ENCODE data around the gene BUD23. TPM values are rescaled to one million over a fixed set of nuclear protein-coding genes. Genes with fewer than 3 reads are reported as not detected.

Gene BUD23
- total RNA-seq, 1 donor from 2014 or later, result 56.7 TPM

DNA sequence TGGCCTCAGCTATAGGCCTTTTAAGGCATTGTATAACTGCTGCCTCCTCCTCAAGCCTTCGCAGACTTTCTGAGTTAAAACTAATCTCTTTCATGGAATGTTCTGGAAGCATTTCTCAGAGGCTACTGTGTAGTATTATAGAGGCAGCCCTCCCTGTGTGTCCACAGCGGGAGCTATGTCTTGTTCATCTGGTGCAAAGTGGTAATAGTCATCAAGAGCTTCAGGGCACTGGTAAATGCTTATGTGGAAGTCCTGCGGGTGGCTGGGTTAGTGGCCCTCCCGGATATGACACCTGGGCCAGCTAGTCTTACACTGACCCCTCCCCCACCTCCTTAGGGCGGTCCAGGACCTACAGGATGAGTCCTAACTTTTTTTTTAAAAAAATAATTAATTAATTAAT lies 57.4 kb downstream of the BUD23 start:
- no peak for DNase-seq (ENCODE audit: extremely low spot score, unreplicated experiment)
- TF ChIP-seq, protein P1, sequence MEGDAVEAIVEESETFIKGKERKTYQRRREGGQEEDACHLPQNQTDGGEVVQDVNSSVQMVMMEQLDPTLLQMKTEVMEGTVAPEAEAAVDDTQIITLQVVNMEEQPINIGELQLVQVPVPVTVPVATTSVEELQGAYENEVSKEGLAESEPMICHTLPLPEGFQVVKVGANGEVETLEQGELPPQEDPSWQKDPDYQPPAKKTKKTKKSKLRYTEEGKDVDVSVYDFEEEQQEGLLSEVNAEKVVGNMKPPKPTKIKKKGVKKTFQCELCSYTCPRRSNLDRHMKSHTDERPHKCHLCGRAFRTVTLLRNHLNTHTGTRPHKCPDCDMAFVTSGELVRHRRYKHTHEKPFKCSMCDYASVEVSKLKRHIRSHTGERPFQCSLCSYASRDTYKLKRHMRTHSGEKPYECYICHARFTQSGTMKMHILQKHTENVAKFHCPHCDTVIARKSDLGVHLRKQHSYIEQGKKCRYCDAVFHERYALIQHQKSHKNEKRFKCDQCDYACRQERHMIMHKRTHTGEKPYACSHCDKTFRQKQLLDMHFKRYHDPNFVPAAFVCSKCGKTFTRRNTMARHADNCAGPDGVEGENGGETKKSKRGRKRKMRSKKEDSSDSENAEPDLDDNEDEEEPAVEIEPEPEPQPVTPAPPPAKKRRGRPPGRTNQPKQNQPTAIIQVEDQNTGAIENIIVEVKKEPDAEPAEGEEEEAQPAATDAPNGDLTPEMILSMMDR (IDR thresholded peaks at IDR 0.05), result no peak
- peaks cover 3% of the 10 kb centered on the region for H3K36me3 Mint-ChIP-seq (ENCODE audit: unreplicated experiment)
- H3K9me3 Mint-ChIP-seq (ENCODE audit: unreplicated experiment), result no peaks in the 10 kb centered on the region
- peaks cover 31% of the 10 kb centered on the region for H3K4me1 Mint-ChIP-seq (ENCODE audit: unreplicated experiment)
- H3K27ac Mint-ChIP-seq (ENCODE audit: unreplicated experiment), result peak overlapping the region; percentile 38
- no peaks in the 10 kb centered on the region for H3K27me3 Mint-ChIP-seq (ENCODE audit: unreplicated experiment)
- no peak overlapping the region for H3K4me3 Mint-ChIP-seq (ENCODE audit: unreplicated experiment)

DNA sequence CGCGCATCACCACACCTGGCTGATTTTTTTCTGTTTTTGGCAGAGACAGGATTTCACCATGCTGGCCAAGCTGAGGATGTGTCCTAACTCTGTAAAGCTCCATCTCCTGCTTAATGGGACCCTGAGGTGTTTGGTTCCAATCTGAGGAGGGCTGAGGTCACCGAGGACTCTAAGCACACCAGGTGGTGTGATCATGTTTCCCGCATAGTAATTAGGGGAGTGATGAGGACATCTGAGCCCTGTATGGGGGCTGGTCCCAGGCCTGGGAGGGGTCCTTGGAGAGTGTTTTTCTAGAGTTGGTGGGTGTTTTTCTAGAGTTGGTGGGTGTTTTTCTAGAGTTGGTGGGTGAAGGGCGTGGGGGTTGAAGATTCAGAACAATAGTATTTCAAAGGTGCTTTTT lies 58.2 kb downstream of the BUD23 start:
- Mint-ChIP-seq H3K4me3 (ENCODE audit: unreplicated experiment) (no peak overlapping the region), H3K27ac (ENCODE audit: unreplicated experiment) (no peak overlapping the region), H3K27me3 (ENCODE audit: unreplicated experiment) (no peaks in the 10 kb centered on the region), H3K9me3 (ENCODE audit: unreplicated experiment) (no peaks in the 10 kb centered on the region), H3K4me1 (ENCODE audit: unreplicated experiment) (peaks cover 31% of the 10 kb centered on the region), H3K36me3 (ENCODE audit: unreplicated experiment) (no peaks in the 10 kb centered on the region)
- DNase-seq (ENCODE audit: extremely low spot score, unreplicated experiment), result no peak
- TF ChIP-seq, protein P1 (IDR thresholded peaks at IDR 0.05), result no peak

DNA sequence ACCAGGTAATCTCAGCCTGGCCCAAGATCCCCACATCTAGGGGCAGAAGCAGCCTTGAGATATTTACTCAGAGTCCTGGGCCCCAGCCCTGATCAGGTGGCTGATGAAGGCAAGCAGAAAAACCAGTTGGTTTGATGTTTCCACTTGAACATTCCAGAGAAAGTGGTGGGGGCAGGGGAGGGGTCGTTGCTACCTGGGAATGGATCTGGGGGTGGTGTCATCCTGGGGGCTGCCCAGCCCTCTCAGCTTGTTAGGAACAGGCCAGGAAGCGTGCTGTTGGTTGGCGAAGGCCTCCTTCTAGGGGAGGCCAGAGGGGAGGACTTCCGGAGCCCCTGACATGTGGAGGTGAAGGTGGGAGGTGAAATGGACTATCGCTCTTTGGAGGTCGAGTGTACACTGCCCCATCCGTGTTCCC lies 58.9 kb downstream of the BUD23 start:
- DNase-seq (ENCODE audit: extremely low spot score, unreplicated experiment), result no peak
- no peaks in the 10 kb centered on the region for H3K9me3 Mint-ChIP-seq (ENCODE audit: unreplicated experiment)
- TF ChIP-seq, protein P1 (IDR thresholded peaks at IDR 0.05), result no peak
- no peaks in the 10 kb centered on the region for H3K36me3 Mint-ChIP-seq (ENCODE audit: unreplicated experiment)
- H3K27me3 Mint-ChIP-seq (ENCODE audit: unreplicated experiment), result no peaks in the 10 kb centered on the region
- peaks cover 28% of the 10 kb centered on the region for H3K4me1 Mint-ChIP-seq (ENCODE audit: unreplicated experiment)
- H3K4me3 Mint-ChIP-seq (ENCODE audit: unreplicated experiment), result no peak overlapping the region
- peak overlapping the region; percentile 31 for H3K27ac Mint-ChIP-seq (ENCODE audit: unreplicated experiment)

- H3K27me3 Mint-ChIP-seq (ENCODE audit: unreplicated experiment), result no peaks in the 10 kb centered on the region
- H3K27ac Mint-ChIP-seq (ENCODE audit: unreplicated experiment), result peak overlapping the region; percentile 57
- DNase-seq (ENCODE audit: extremely low spot score, unreplicated experiment), result peak; percentile 90
- TF ChIP-seq, protein P1 (IDR thresholded peaks at IDR 0.05), result no peak
- no peaks in the 10 kb centered on the region for H3K9me3 Mint-ChIP-seq (ENCODE audit: unreplicated experiment)
- H3K4me1 Mint-ChIP-seq (ENCODE audit: unreplicated experiment), result peaks cover 22% of the 10 kb centered on the region
- H3K4me3 Mint-ChIP-seq (ENCODE audit: unreplicated experiment), result no peak overlapping the region
- no peaks in the 10 kb centered on the region for H3K36me3 Mint-ChIP-seq (ENCODE audit: unreplicated experiment)
Observed at GRCh38 chr7:73742753-73743641, 59.6 kb downstream of the BUD23 start.

GRCh38 chr7:73746378-73746777 lies 63.0 kb downstream of the BUD23 start:
- Mint-ChIP-seq H3K4me1 (ENCODE audit: unreplicated experiment) (peaks cover 17% of the 10 kb centered on the region), H3K9me3 (ENCODE audit: unreplicated experiment) (no peaks in the 10 kb centered on the region), H3K36me3 (ENCODE audit: unreplicated experiment) (no peaks in the 10 kb centered on the region), H3K27ac (ENCODE audit: unreplicated experiment) (no peak overlapping the region), H3K4me3 (ENCODE audit: unreplicated experiment) (no peak overlapping the region), H3K27me3 (ENCODE audit: unreplicated experiment) (no peaks in the 10 kb centered on the region)
- TF ChIP-seq, protein P1 (IDR thresholded peaks at IDR 0.05), result no peak
- no peak for DNase-seq (ENCODE audit: extremely low spot score, unreplicated experiment)

Data from osteocyte (in vitro differentiated cells).